ENCODE measurements around the gene RPL27A. TPM values are rescaled to one million over a fixed set of nuclear protein-coding genes. Genes with fewer than 3 reads are reported as not detected.
"Not testable (repeated sequence)": the region's sequence is repeated elsewhere in the genome, so short reads cannot be mapped to it uniquely, and the experiment has no call there.

The RPL27A gene
- 513 TPM for total RNA-seq

- peak; percentile 99 for DNase-seq (ENCODE audit: low spot score)
These were observed at the start of gene RPL27A, which contains the start of gene TRIM66 for GRCh38 chr11:8682303-8683114. TSS of gene RPL27A (plus strand) at chr11:8682792. CDS start at chr11:8682814, 22 bp downstream. TSS of gene TRIM66 (minus strand) at chr11:8682665. CDS start at chr11:8672274, 10,391 bp downstream.

GRCh38 chr11:8634498-8634897 lies 48.1 kb upstream of the RPL27A start:
- no peak for DNase-seq (ENCODE audit: low spot score)

- DNase-seq (ENCODE audit: low spot score): no peak
These were observed 46.5 kb upstream of the RPL27A start for GRCh38 chr11:8636127-8636526.

GRCh38 chr11:8638300-8638699 lies 44.3 kb upstream of the RPL27A start:
- no peak for DNase-seq (ENCODE audit: low spot score)

- DNase-seq (ENCODE audit: low spot score): no peak
These were observed 42.9 kb upstream of the RPL27A start for GRCh38 chr11:8639655-8640054.

DNA sequence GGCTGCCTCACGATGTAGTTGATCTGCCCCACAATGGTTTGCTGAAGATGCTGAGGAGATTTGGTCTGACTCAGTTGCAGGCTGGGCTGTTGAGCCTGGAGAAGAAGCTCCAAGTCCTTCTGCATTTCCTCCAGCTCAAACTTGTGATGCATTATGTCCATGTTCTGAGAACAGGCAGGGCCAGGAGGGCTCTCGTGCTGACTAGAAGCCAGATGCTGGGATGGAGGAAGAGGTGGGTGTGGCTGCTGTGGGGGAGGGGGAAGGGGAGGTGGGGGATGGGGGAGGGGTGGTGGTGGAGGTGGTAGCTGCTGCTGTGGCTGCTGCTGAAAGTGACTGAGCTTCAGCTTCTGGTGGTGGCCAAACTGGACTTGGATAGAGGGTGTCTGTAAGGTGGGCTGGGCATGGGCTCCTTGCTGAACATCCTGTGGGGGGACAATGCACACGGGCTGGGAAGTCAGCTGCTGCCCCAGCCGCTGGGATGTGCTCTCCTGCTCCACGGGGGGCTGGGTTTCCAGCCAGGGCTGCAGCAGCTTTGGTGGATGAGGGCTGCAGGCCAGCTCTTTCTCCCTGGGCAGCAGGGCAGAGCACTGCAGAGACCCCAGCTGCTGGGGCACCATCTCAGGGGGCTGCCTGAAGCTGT lies 42.2 kb upstream of the RPL27A start:
- no peak for DNase-seq (ENCODE audit: low spot score)

DNA sequence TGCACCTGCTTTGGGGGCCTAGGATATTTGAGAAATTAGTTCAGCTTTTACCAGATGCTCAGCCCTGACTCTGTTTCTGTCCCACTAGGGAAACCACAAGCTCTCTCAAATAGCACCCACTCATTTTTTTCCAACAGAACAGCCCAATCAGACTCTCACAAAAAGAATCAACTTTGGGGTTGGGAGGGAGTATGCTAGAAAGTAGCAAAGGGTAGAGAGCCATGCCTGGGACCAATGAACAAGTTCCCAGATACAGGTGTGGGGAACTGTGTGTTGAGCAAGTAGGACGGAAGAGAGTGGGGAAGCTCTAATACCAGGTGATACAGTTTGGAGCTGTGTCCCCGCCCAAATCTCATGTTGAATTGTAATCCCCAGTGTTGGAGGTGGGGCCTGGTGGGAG lies 41.3 kb upstream of the RPL27A start:
- no peak for DNase-seq (ENCODE audit: low spot score)

- DNase-seq (ENCODE audit: low spot score): no peak
These were observed 40.3 kb upstream of the RPL27A start for GRCh38 chr11:8642196-8642841.

GRCh38 chr11:8646873-8647272 lies 35.7 kb upstream of the RPL27A start:
- DNase-seq (ENCODE audit: low spot score): no peak

- no peak for DNase-seq (ENCODE audit: low spot score)
These were observed 33.2 kb upstream of the RPL27A start for GRCh38 chr11:8649361-8649760.

GRCh38 chr11:8650401-8650990 lies 32.1 kb upstream of the RPL27A start:
- no peak for DNase-seq (ENCODE audit: low spot score)

- DNase-seq (ENCODE audit: low spot score): no peak
These were observed 30.5 kb upstream of the RPL27A start for GRCh38 chr11:8652140-8652539.

DNA sequence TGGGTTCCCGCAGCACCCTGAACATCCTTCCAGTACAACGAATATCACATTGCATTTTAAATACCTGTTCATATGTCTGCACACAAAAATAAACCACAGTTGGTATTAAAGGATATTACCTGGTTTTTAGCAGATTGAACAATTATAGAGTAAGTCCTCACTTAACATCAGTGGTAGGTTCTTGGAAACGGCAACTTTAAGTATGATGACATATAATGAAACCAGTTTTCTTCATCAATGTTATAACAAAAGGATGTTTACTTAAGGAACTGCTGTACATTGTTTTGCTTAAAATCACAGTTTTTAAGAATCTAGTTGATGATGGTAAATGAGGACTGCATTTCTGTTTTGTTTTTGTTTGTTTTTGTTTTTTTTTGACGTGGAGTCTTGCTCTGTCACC lies 28.1 kb upstream of the RPL27A start:
- DNase-seq (ENCODE audit: low spot score): no peak

DNA sequence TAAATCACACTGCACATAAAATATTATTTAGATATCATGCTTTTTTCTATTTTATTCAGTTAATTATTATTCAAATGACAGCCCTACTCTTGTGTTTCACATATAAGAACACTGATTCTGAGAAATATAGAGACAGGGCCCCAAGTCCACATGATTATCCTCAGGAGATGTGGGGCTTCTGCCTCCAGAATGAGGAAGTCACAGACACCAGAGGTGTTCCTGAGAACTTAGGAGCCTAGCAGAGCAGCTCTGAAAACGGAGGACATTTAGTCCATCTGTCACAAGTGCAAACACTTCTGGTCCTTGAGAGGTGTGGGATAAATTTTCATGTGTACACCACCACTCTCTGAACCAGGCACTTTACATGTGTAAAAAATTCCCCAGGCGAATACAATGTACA lies 26.3 kb upstream of the RPL27A start:
- DNase-seq (ENCODE audit: low spot score): no peak

DNA sequence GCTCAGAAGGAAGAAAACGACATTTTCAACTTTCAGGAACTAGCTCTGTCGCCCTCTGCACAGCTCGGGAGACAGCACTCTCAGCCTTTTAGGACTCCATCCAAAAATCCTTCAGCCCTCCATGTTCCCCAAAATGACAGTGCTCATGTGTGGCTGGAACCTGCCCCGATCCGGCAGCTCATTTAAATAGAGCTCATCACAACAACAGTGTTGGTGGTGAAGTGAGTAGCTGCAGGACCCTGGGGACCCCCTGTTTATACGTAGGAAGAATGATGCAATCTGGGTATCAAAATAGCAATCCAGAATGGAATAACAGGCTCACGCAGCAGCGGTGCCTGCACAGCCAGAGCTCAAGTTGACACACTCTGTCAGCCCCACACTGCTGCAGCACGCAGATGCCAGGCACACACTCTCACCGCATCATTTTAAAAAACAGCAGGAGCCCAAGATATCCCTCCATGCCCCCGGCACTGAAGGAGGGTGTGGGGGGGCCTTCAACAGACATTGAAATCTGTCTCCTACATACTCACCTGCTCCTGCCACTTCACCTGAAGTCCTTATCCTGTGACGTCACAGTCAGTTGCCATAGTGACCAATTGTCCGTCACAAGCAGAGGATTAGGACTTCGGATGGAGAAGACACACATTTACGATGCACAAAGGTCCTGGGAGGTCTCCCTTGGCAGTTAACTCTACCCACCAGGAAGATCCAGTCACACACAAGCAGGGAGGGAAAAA lies 24.1 kb upstream of the RPL27A start:
- no peak for DNase-seq (ENCODE audit: low spot score)

GRCh38 chr11:8661001-8661795 lies 21.4 kb upstream of the RPL27A start:
- no peak for DNase-seq (ENCODE audit: low spot score)

DNA sequence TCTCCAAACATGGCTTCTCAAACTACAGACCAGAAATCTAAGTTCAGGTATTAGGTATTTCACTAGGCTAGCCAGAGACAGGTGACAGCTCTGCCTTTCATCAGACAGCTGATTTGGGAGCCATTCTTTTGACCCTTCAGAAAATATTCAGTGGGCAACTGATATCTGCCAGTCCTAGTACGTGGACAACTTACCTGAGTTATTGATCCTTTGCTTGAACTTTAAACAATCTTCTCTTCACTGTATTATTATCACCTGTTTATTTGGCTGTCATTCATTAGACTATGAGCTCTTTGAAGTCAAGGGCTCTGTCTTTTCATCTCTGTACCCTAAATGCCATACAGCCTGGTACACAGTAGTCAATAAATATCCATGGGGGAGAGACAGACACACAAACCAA lies 17.4 kb upstream of the RPL27A start:
- no peak for DNase-seq (ENCODE audit: low spot score)

- not testable (repeated sequence) for DNase-seq (ENCODE audit: low spot score)
These were observed 12.5 kb upstream of the RPL27A start for GRCh38 chr11:8670081-8670480.

DNA sequence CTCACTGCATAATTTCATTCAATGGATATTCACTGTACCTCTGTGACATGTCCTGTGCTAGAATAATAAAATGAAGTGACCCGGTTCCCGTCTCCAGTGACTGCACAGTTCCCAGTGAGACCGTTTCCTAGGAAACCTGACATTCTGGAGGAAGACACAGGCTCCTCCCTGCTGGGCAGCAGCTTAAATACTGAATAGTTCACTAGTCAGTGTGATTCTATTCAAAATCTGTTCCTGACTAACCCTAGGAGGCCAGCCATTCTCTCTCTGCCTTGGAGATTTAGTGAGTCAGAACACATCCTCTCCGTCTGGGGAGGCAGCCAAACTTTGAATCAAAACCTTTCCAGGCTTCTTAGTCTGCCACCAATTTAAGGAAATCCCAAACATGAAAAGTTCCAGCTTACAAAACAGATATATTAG lies 11.4 kb upstream of the RPL27A start:
- DNase-seq (ENCODE audit: low spot score): peak; percentile 48

GRCh38 chr11:8671651-8672062 lies 10.9 kb upstream of the RPL27A start:
- DNase-seq (ENCODE audit: low spot score): no peak

GRCh38 chr11:8672346-8672745 lies 10.2 kb upstream of the RPL27A start:
- no peak for DNase-seq (ENCODE audit: low spot score)

Data from mucosa of gallbladder (tissue), 1 donor.